ENCODE data around the gene CNIH3. TPM values are rescaled to one million over a fixed set of nuclear protein-coding genes. Genes with fewer than 3 reads are reported as not detected.

Gene CNIH3
- total RNA-seq, 1 donor from 2014 or later = 1.5 TPM

DNA sequence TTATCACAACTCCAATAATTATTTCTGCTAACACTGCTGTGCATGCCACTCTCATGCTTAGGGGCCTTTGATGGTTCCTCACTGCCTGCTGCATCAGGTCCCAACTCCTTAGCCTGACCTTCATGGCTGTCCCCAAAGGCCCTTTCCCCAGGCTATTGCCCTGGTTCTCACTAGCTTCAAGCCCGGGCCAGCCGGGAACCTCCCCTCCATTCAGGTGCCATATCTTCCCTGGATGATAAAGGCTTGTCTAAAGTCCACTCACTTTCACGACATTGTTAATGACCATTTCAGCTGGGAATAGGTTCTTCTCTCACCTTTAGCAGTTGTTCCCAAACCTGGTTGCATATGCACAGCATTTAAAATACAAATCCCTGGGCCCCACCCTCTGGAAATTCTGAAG lies 95.8 kb downstream of the CNIH3 start:
- H3K27ac Mint-ChIP-seq (ENCODE audit: unreplicated experiment) = no peak overlapping the region
- peaks cover 6% of the 10 kb centered on the region for H3K4me1 Mint-ChIP-seq (ENCODE audit: low read depth)
- H3K4me3 Mint-ChIP-seq (ENCODE audit: unreplicated experiment) = no peak overlapping the region
- peaks cover 2% of the 10 kb centered on the region for H3K36me3 Mint-ChIP-seq (ENCODE audit: low read depth)
- H3K9me3 Mint-ChIP-seq (ENCODE audit: low read depth) = no peaks in the 10 kb centered on the region
- DNase-seq (ENCODE audit: low spot score) = no peak
- peaks cover 12% of the 10 kb centered on the region for H3K27me3 Mint-ChIP-seq (ENCODE audit: low read depth)
- TF ChIP-seq, protein P1, sequence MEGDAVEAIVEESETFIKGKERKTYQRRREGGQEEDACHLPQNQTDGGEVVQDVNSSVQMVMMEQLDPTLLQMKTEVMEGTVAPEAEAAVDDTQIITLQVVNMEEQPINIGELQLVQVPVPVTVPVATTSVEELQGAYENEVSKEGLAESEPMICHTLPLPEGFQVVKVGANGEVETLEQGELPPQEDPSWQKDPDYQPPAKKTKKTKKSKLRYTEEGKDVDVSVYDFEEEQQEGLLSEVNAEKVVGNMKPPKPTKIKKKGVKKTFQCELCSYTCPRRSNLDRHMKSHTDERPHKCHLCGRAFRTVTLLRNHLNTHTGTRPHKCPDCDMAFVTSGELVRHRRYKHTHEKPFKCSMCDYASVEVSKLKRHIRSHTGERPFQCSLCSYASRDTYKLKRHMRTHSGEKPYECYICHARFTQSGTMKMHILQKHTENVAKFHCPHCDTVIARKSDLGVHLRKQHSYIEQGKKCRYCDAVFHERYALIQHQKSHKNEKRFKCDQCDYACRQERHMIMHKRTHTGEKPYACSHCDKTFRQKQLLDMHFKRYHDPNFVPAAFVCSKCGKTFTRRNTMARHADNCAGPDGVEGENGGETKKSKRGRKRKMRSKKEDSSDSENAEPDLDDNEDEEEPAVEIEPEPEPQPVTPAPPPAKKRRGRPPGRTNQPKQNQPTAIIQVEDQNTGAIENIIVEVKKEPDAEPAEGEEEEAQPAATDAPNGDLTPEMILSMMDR (IDR thresholded peaks at IDR 0.05) = no peak

DNA sequence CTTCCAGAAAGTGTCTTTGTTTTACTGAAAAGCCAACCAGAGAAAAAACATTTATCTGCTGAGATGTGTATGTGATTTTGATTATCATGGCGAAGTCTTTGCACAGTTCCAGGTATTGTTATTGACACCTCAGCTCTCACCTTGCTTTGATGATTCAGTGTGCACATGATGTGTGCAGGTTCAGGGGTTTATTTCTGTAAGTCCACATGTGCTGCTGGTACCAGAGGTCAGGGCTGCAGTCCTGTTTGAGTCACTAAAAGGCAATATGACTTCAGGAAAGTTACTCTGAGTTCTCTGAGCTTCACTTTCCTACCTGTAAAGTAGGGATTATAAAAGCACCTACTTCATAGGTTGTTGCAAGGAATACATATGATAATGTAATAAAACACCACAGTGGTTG lies 97.1 kb downstream of the CNIH3 start:
- DNase-seq (ENCODE audit: low spot score) = no peak
- no peak overlapping the region for H3K4me3 Mint-ChIP-seq (ENCODE audit: unreplicated experiment)
- H3K27ac Mint-ChIP-seq (ENCODE audit: unreplicated experiment) = no peak overlapping the region
- H3K9me3 Mint-ChIP-seq (ENCODE audit: low read depth) = no peaks in the 10 kb centered on the region
- H3K36me3 Mint-ChIP-seq (ENCODE audit: low read depth) = peaks cover 2% of the 10 kb centered on the region
- peaks cover 1% of the 10 kb centered on the region for H3K4me1 Mint-ChIP-seq (ENCODE audit: low read depth)
- TF ChIP-seq, protein P1 (IDR thresholded peaks at IDR 0.05) = no peak
- H3K27me3 Mint-ChIP-seq (ENCODE audit: low read depth) = peaks cover 12% of the 10 kb centered on the region

DNA sequence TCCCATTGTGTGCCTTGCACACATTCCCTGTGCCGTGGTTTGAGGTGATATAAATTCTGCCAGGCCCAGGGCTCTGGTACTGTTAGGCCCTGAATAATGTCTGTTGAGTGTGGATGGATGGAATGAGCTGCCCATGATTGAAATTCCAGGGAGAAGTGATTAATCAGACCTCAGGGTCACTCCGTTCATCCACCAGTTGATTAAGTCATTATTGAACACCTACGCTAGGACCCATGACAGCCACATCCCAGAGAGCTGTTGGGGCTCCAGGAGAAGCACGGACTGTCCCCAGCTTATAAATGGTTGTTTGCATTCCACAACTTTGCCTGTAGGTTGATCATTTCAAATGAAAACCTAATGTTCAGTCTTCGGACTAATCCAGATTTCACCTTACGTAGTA lies 98.4 kb downstream of the CNIH3 start:
- no peak overlapping the region for H3K27ac Mint-ChIP-seq (ENCODE audit: unreplicated experiment)
- peaks cover 2% of the 10 kb centered on the region for H3K36me3 Mint-ChIP-seq (ENCODE audit: low read depth)
- H3K4me3 Mint-ChIP-seq (ENCODE audit: unreplicated experiment) = no peak overlapping the region
- no peaks in the 10 kb centered on the region for H3K4me1 Mint-ChIP-seq (ENCODE audit: low read depth)
- no peak for DNase-seq (ENCODE audit: low spot score)
- peaks cover 13% of the 10 kb centered on the region for H3K27me3 Mint-ChIP-seq (ENCODE audit: low read depth)
- TF ChIP-seq, protein P1 (IDR thresholded peaks at IDR 0.05) = no peak
- H3K9me3 Mint-ChIP-seq (ENCODE audit: low read depth) = no peaks in the 10 kb centered on the region

DNA sequence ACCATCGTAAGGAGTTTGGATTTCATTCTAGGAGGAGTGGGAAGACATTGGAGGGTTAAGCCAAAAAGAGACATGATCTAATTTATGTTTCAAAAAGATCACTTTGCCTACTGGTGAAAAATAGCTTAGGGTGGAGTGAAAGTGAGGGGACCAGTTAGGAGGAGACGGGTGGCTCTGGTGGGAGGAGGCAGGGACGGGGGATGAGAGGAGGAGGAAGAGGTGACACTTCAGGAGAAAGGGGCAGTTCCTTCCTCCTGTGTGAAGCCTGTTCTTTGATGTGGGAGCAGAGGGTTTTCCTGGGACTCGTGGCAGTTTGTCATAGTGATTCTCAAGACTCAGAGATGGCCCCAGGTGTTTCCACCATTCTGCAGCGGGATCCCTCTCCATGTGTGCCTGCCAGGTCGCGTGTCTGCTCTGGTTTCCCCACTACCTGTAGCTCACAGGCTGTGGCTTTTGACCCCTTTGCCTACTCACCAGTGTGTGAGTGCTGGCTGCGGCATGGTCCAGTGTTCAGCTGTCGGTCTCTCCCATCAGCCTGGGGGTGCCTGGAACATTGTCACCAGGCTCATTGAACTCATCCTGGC lies 102.4 kb downstream of the CNIH3 start:
- Mint-ChIP-seq H3K4me1 (ENCODE audit: low read depth) (peaks cover 6% of the 10 kb centered on the region), H3K4me3 (ENCODE audit: unreplicated experiment) (no peak overlapping the region), H3K9me3 (ENCODE audit: low read depth) (no peaks in the 10 kb centered on the region), H3K27ac (ENCODE audit: unreplicated experiment) (no peak overlapping the region), H3K36me3 (ENCODE audit: low read depth) (peaks cover 2% of the 10 kb centered on the region), H3K27me3 (ENCODE audit: low read depth) (peaks cover 20% of the 10 kb centered on the region)
- no peak for DNase-seq (ENCODE audit: low spot score)
- TF ChIP-seq, protein P1 (IDR thresholded peaks at IDR 0.05) = no peak

DNA sequence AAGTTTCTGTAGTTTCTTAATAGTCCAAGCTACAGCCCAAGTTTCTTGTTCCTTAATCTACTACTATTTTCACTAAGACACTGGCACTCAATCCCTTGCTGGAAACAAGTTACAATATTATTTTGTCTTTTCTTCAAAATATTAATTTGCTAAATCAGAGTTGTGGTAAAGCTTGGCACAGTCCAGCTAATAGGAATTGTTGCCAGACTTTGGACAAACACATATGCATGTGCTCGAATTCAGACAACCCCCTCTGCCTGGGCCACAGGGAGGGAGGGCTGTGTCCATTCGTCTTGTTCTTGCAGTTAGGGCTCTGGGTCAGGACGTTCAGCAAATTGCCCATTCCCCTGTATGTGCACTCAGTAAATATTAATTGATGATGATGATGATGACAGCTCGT lies 103.6 kb downstream of the CNIH3 start:
- TF ChIP-seq, protein P1 (IDR thresholded peaks at IDR 0.05) = no peak
- no peak for DNase-seq (ENCODE audit: low spot score)
- peaks cover 2% of the 10 kb centered on the region for H3K36me3 Mint-ChIP-seq (ENCODE audit: low read depth)
- peaks cover 6% of the 10 kb centered on the region for H3K4me1 Mint-ChIP-seq (ENCODE audit: low read depth)
- no peak overlapping the region for H3K4me3 Mint-ChIP-seq (ENCODE audit: unreplicated experiment)
- H3K27ac Mint-ChIP-seq (ENCODE audit: unreplicated experiment) = no peak overlapping the region
- H3K9me3 Mint-ChIP-seq (ENCODE audit: low read depth) = no peaks in the 10 kb centered on the region
- H3K27me3 Mint-ChIP-seq (ENCODE audit: low read depth) = peaks cover 20% of the 10 kb centered on the region
